T-helper 1 cell treated with Interleukin-12 subunit alpha and Interleukin-12 subunit beta and Interleukin-4 antibody, amounts not matched to agents 30 ng/mL and 1 ng/mL, for 36 hours (primary cell): Measurements from ENCODE around the gene IFTAP. TPM values are rescaled to one million over a fixed set of nuclear protein-coding genes. Genes with fewer than 3 reads are reported as not detected.

Experiments used
- intact Hi-C: fragments of 100-400 bp; cut with micrococcal nuclease; formaldehyde crosslinking; loops from one replicate; pipeline ENCODE4 v1.15.1; 2024
- total RNA-seq: library from RNA; stranded (reverse); gene quantifications from 2 replicates; pipeline ENCODE4 v1.2.3, GENCODE V29; 2022

The IFTAP gene
- 1.1 and 1.4 TPM in 2 replicates for total RNA-seq

- intact Hi-C loops, result no loop called here
Measured at GRCh38 chr11:36594316-36594989, at the start of gene IFTAP. Gene IFTAP (plus strand): TSS chr11:36594502. CDS start chr11:36610104, 15,602 bp downstream.

GRCh38 chr11:36550385-36551115 lies 43.8 kb upstream of the IFTAP start:
- intact Hi-C loops, result no loop called here

- intact Hi-C loops, result loop anchor here (5.0 kb wide), 6 partner anchors 45 to 1640 kb away; partner anchors contain the start of genes APIP, COMMD9, PDHX and TRAF6
Measured at GRCh38 chr11:36557390-36557789, 36.9 kb upstream of the IFTAP start.

GRCh38 chr11:36557991-36558390 lies 36.3 kb upstream of the IFTAP start:
- intact Hi-C loops, result loop anchor here (5.0 kb wide), 6 partner anchors 46 to 1641 kb away; partner anchors contain the start of genes APIP, COMMD9, PDHX and TRAF6

- intact Hi-C loops, result loop anchor here (5.0 kb wide), 6 partner anchors 46 to 1641 kb away; partner anchors contain the start of genes APIP, COMMD9, PDHX and TRAF6
Measured at GRCh38 chr11:36558571-36559413, 35.5 kb upstream of the IFTAP start.

GRCh38 chr11:36564376-36565030 lies 29.8 kb upstream of the IFTAP start:
- intact Hi-C loops, result loop anchor here (1.0 kb wide), 4 partner anchors 23 to 183 kb away; no protein-coding TSS in a partner anchor

GRCh38 chr11:36565031-36565610 lies 29.2 kb upstream of the IFTAP start:
- intact Hi-C loops, result no loop called here

- intact Hi-C loops, result no loop called here
Measured at GRCh38 chr11:36566407-36567053, 27.8 kb upstream of the IFTAP start.

GRCh38 chr11:36567694-36568093 lies 26.6 kb upstream of the IFTAP start, which contains the start of gene RAG1:
Gene RAG1 (plus strand): TSS chr11:36568007. CDS start chr11:36573305, 5,298 bp downstream.
- intact Hi-C loops, result no loop called here

GRCh38 chr11:36569095-36569494 lies 25.2 kb upstream of the IFTAP start:
- intact Hi-C loops, result no loop called here

- intact Hi-C loops, result no loop called here
Measured at GRCh38 chr11:36574486-36574885, 19.8 kb upstream of the IFTAP start.

GRCh38 chr11:36577373-36577772 lies 16.9 kb upstream of the IFTAP start:
- intact Hi-C loops, result no loop called here

GRCh38 chr11:36577859-36578258 lies 16.4 kb upstream of the IFTAP start:
- intact Hi-C loops, result no loop called here

GRCh38 chr11:36578458-36578857 lies 15.8 kb upstream of the IFTAP start:
- intact Hi-C loops, result no loop called here

GRCh38 chr11:36581536-36581935 lies 12.8 kb upstream of the IFTAP start:
- intact Hi-C loops, result no loop called here

- intact Hi-C loops, result no loop called here
Measured at GRCh38 chr11:36583667-36584066, 10.6 kb upstream of the IFTAP start.

- intact Hi-C loops, result no loop called here
Measured at GRCh38 chr11:36586543-36586942, 7.8 kb upstream of the IFTAP start.

GRCh38 chr11:36588099-36588498 lies 6.2 kb upstream of the IFTAP start:
- intact Hi-C loops, result no loop called here

- intact Hi-C loops, result no loop called here
Measured at GRCh38 chr11:36590513-36590912, 3.8 kb upstream of the IFTAP start.

- intact Hi-C loops, result no loop called here
Measured at GRCh38 chr11:36591433-36591832, 2.9 kb upstream of the IFTAP start.
